Hematopoietic multipotent progenitor cell treated with erythropoietin and hydrocortisone succinate and interleukin-3 and kit ligand, for 8 days (in vitro differentiated cells): ENCODE data around the gene DENND2A.
A peak's percentile ranks its signal among the peaks of the same experiment; 100 is the strongest.
"Not testable (repeated sequence)": the region's sequence is repeated elsewhere in the genome, so short reads cannot be mapped to it uniquely, and the experiment has no call there.

ENCODE experiments used
- DNase-seq: peaks from one replicate; pipeline ENCODE4 v3.0.0-alpha.2; 2015

Gene DENND2A, protein sequence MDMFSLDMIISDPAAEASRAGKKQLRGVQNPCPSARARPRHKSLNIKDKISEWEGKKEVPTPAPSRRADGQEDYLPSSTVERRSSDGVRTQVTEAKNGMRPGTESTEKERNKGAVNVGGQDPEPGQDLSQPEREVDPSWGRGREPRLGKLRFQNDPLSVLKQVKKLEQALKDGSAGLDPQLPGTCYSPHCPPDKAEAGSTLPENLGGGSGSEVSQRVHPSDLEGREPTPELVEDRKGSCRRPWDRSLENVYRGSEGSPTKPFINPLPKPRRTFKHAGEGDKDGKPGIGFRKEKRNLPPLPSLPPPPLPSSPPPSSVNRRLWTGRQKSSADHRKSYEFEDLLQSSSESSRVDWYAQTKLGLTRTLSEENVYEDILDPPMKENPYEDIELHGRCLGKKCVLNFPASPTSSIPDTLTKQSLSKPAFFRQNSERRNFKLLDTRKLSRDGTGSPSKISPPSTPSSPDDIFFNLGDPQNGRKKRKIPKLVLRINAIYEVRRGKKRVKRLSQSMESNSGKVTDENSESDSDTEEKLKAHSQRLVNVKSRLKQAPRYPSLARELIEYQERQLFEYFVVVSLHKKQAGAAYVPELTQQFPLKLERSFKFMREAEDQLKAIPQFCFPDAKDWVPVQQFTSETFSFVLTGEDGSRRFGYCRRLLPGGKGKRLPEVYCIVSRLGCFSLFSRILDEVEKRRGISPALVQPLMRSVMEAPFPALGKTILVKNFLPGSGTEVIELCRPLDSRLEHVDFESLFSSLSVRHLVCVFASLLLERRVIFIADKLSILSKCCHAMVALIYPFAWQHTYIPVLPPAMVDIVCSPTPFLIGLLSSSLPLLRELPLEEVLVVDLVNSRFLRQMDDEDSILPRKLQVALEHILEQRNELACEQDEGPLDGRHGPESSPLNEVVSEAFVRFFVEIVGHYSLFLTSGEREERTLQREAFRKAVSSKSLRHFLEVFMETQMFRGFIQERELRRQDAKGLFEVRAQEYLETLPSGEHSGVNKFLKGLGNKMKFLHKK

DNA sequence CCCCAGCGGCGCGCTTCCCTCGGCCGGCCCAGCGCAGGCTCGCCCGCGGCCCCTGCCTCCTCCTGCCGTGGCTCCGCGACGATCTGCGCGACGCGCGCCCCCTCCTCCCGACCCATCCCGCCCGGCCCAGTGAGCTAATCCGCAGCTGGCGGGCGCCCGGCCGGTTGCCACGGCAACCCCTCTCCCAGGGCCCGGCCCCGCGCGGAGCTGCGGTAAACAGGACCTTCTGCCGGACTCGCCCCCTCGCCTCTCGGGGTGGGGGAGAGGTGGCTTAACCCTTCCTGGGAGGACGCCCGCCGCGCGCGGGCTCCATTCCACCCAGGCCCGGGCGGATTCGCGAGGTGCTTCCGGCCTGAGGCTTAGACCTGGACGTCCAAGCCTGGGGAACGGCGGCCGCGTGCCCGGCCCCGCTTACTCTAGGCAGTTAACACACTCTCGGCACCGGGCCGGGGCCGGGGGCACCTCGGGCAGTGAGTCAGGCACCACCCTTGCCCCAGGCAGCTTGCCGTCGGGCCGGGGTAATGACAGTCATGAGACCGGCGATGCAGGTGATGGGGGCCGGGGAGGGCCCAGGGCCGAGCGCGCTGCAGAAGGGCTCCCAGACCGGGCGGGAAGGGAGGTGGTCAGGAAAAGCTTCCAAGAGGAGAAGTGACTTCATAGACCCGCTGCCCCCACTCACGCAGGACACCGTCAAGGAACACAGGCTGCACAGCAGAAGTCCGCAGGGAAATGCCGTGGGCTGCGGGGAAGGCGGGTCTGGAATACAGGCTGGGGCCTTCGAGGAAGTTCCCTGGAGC is at the start of gene DENND2A:
Gene DENND2A (minus strand): TSS at position 87 of the 797 bp plus-strand sequence. CDS start 38,416 bp downstream, outside the sequence.
- DNase-seq: no peak

DNA sequence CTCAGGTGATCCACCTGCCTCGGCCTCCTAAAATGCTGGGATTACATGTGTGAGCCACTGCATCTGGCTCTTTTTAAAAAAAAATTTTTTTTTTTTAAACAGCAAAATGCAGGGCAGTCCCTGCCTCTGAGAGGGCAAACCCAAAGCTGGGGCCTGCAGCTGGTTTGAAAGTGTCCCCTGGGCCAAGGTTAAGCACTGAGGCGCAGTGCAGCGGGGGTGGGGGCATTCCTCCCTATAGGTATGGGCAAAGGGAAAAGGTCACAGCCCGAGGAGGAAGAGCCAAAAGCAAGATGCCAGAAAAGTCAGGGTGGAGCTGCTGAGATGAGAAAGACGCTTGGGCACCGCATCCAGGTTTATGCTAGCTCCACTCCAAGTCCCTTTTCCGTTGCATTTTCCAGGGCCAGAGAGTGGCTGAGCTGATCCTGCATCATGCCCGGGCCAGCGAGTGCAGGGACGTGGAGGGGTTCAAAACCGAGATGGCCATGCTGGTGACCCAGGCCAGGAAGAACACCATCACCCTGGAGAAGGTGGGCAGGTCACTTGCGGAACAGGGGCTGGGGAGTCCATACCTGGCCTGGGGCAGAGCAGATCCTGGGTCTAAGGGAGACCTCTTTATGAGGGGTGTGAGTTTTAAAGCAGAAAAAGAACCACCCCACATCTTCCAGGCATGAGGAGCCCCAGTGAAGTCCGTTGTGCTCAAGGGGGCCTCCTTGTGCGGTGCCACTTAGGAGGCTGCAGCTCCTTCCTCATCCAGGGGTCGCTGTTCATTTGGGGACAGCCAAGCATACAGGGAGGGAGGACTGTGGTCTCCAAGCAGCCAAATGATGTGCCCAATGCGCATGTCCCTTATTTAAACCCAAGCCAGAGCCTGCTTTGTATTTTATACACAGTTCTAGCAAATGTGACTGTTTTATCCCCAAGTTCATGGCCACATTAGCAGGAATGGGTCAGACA is 48.9 kb upstream of the DENND2A start:
- no peak for DNase-seq

DNA sequence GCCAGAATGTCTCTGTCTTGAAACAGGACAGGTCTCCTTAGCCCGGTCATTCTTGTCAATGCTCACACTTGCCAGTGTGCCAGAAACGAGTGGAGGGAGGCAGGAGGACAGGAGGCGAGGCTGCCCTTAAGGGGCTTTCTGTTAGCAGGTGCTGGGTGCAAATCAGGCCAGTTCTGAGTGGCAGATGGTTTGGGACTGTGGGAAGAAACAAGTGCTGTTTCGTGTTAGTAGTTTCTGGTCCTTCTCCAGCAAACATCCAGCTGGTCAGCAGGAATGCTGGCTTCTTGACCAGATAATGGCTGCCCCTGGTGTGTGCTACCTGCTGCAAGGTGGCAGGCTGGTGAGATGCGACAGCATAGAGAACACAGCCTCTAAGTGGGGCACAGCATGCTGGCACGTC is 47.7 kb upstream of the DENND2A start:
- DNase-seq: no peak

DNA sequence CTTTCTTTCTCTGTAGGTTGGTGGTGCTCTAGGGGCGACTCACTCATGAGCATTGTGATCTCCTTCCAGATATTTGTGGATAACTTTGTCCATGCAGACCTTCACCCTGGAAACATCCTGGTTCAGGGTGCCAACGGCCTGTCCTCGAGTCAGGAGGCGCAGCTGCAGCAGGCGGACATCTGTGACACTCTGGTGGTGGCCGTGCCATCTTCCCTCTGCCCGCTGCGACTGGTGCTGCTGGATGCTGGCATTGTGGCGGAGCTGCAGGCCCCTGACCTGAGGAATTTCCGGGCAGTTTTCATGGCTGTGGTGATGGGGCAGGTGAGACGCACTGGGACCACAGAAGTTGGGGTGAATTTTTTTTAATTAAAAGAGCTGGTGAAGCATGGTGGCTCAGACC is 46.3 kb upstream of the DENND2A start:
- DNase-seq: no peak

DNA sequence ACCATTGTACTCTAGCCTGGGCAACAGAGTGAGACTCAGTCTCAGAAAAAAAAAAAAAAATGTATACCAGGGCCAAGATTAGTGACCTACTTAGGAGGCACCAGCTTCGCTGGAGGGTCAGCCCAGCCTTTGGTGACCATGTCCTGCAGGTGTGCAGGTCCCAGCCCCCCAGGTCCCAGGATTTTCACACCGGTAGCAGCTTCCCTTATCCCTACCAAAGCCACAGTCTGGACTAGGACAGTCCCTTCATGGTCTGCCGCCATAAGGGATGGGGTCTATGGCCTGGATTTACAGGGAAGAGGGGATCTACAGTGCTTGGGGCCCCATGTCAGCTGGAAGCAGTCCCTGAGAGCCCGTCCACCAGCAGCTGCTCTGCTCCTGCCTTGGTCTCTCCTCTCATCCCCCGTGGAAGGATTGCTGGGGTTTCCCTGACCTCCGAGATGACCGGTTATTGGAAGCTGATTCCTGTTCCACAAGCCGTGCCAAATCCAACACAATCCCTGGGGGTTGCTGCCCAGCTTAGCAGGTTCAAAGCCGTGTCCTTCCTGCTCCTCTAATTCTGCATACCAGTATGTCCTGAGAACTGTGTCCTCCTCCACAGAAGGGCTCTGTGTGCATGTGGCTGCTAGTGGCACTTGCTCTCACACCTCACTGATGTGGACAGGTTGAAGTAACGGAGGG is 44.9 kb upstream of the DENND2A start:
- DNase-seq: no peak

DNA sequence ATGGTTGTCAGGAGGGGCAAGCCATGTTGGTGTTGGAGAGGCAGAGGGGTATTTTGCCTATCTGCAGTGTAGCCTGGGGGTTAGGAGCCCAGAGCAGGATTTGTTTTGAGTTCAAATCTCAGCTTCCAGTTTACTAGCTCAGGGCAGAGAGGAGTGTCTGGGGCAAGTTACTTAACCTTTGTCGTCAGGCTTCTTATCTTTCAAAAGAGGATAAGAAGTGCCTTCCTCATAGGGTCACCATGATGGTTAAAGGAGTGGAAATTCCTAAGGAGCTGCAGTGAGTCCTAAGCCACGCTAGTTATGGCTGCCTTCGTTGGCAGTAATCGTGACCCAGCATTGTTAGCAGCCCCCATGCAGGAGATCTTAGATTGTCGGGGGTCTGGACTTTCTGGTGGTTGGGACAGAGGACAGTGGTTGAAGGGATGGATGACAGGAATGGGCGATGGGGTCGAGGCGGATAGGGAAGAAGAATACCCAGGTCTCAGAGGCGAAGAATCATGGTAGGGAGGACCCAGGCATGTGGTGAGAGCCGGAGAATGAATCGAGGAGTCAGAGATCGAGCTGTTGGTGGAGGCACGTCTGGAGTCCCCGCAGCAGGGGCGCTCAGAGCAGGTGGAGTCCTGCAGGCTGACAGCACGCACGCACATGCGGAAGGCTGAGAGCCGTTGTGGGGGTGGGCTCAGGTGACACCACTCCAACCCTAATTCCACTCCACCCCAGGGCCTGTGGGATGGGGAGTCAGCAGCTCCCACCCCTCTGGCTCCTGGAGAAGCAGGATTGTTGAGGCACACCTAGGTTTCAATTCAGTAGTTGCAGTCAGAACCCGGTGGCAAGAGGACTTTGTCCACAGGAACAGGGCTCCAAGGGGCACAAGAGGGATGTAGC is 43.7 kb upstream of the DENND2A start:
- DNase-seq: no peak

DNA sequence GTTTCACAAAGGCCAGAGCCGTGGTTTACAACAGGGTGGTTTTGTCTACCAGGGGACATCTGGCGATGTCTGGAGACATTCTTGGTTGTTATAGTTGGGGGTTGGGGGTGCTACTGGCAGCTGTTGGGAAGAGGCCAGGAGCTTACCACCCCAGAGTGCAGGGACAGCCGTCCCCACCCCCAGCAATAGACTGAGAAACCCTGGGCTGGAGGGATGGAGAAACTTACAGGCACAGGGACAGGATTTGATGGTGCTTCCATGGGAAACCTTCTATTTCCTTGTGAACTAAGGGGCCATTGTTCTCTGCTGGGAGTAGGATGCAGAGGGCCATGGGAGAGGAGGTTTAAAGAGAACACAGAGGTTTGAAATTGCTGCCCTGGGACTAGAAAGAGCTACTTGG is 43.0 kb upstream of the DENND2A start:
- no peak for DNase-seq

DNA sequence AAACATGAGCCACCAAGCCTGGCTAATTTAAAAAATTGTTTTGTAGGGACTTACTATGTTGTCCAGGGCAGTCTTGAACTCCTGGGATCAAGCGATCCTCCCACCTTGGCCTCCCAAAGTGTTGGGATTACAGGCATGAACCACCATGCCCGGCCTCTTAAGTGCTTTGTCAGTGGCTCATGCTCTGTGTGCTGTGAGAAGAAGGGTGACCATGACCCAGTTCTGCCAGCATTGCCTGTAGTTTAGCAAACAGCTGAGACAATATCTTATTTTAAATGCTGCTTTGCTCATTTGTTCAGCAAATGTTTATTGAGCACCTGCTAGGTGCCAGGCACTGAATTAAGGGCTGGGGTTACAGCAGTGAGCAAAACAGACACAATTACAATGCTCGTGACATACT is 41.2 kb upstream of the DENND2A start:
- DNase-seq: no peak

DNA sequence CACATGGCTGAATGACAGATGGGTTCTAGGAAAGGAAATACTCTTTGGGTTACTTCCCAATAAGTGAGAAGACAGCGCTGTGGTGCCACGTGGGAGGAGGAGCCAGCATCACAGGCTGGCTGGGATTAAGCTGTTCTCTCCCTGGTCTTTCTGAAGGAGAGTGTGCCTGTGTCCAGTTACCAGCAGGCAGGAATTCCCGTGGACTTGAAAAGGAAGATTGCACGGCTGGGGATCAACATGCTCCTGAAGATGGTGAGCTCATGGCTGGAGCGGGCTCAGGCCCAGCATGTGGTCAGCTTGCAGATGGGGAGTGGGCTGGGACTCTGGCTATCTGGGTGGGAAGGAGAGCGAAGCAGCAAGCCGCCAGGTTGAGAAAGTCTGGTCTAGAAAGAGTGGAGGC is 40.3 kb upstream of the DENND2A start:
- DNase-seq: no peak

DNA sequence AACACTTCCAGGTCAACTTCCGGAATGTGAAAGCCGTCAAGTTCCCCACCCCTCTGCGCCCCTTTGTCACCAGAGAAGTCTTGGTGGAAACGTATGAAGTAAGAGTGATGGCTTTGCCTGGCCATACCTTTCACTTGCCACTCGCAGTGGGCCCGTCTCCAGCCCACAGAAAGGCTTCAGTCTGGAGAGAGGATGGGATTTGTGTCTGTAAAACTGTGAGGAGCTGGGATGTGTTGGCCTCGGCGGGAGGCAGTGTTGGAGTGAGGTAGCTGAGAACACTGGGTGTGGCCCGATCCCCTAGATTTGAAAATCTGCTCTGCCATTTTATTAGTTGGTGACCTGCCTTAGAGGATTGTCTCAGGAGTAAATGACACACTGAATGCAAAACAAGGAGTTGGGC is 38.6 kb upstream of the DENND2A start:
- DNase-seq: no peak

DNA sequence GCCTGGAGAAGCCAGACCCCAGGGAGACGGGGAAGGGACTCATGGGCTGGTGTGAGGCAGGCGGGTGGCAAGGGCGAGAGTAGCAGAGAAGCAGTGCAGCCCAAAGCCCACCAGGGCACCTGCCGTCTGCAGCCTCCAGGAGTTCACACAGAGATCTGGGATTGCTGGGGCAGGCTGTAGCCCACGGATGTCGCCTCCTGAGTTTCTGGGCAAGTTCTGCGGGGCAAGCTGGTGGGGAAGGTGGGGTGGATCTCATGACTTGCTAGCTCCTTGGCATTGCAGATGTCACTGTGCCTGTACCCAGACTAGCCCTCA is 38.2 kb upstream of the DENND2A start:
- DNase-seq: no peak

DNA sequence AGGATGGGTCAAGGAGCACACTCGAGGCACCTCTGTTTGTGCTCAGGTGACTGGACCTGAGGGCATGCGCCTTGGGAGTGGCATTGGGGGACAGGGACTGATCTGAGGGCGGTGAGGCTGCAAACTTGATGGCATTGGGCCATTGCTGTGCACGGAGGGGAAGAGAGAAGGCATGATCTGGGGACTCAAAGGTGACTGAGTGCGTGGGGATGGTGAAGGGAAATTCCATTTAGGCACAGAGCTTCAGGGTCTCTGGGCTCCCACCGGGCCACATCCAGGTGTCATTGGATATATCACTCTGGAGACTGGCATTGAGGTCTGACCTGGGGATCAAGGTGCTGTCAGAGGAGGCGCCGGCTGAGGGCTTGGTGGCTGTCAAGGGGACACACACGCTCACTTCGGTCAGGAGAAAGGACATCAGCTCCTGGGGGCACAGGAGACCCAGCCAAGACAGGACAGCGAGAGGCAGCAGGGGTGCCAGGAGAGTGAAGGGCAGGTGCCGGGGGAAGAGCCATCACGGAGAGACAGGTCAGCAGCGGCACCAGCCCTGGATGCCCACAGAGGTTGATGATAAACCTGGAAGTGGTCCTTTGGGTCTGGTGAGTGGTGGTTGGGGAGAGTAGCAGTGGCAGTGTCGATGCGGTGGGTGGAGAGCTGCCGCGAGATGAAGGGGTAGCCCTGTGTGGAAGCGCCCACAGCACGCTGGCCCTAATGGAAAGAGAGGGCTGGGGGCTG is 37.6 kb upstream of the DENND2A start:
- DNase-seq: no peak

DNA sequence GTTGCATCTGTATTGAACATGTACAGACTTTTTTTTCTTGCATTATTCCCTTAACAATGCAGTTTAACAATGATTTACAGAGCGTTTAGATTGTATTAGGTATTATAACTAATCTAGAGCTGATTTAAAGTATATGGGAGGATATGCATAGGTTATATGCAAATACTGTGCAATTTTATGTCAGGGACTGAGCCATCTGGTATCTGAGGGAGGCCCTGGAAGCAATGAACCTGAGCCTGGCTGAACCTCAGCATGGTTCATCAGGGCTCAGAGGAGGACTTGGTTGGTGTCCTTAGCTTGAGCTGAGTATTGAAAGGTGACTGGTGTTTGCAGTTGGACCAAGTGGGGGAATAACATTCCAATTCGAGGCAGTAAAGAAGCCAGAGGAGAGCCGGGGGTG is 36.9 kb upstream of the DENND2A start:
- no peak for DNase-seq

DNA sequence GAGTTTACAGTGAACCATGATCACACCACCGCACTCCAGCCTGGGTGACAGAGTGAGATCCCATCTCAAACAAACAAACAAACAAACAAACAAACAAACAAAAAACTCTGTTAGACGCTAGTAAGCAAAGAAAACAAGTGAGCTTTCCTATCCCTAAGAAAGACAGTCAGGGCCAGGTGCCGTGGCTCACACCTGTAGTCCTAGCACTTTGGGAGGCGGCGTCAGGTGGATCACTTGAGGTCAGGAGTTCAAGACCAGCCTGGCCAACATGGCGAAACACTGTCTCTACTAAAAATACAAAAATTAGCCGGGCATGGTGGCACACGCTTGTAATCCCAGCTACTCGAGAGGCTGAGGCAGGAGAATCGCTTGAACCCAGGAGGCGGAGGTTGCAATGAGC is 36.3 kb upstream of the DENND2A start:
- DNase-seq: not testable (repeated sequence)

DNA sequence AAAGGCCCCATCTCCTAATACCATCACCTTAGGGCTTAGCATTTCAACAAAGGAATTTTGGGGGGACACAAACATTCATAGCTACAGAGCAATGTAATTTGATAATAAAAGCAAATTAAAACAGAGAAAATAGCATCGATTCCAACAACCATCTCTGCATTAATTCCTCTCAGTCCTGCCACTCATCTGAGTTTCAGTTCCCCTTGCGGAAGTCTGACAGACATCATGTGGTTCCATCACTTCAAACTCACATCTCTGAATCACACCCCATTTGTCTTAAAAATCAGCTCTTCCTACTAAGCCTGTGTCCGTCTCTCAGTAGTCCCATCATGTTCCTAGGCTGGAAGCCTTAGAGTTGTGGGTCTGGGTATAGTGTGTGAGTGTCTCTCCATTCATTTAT is 35.7 kb upstream of the DENND2A start:
- DNase-seq: no peak

DNA sequence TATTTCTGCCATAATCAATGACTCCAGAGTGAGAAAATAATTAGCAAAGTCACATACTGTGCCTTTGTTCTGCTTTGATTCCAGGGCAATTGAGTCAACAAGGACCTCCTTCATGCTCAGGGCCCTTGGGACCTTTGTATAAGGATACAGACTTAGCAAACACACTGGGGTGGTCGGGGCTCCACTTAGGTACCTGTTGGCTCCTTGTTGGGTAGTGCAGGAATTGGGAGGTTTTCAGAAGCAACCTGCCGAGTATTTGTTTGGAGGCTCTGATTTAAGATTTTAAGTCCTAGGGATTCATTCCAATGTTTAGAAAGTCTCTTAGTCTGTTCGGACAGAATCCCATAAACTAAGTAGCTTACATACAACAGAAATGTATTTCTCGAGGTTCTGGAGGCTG is 35.1 kb upstream of the DENND2A start:
- DNase-seq: no peak

DNA sequence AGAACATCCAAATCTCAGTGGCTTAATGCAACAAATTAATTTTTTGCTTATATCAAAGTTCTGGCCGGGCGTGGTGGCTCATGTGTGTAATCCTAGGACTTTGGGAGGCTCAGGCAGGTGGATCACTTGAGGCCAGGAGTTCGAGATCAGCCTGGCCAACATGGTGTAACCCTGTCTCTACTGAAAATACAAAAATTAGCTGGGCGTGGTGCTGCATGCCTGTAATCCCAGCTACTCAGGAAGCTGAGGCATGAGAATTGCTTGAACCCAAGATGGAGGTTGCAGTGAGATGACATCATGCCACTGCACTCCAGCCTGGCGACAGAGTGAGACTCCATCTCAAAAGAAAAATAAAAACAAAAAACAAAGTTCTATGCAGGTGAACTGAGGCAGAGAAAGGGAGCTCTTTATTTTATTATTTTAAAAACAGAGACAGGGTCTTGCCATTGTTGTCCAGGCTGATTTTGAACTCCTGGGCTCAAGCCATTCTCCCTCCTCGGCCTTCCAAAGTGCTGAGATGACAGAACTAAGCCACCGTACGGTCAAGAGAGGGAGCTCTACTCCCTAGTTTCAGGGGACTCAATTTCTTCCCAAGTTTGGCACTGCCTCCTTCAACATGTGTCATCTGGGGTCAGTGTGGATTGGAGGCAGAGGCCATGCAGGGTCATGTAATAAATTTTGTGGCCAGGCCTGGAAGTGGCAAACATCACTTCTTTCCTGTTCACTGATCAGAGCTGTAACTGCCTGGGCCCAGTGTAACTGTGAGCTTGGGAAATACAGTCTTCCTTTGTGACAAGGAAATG is 34.5 kb upstream of the DENND2A start:
- DNase-seq: peak; percentile 71

DNA sequence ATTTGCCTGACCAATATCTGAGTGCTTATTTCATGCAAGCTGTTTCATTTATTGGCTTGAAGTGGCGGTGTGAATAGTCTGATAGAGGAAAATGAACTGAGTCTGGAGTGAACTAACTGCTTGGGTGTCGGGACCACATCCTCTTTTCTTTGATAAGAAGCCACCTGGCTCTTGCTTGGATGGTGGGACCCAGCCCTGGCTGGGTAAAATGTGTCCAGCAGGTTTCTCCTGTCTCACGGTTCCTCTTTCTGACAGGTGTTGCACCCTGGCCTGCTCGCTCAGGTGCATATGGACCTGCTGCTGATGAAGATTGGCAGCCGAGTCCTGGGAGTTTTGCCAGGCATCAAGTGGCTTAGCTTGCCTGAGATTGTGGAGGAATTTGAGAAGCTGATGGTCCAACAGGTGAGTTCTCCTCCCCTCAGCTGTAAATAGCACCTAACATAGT is 33.8 kb upstream of the DENND2A start:
- no peak for DNase-seq

DNA sequence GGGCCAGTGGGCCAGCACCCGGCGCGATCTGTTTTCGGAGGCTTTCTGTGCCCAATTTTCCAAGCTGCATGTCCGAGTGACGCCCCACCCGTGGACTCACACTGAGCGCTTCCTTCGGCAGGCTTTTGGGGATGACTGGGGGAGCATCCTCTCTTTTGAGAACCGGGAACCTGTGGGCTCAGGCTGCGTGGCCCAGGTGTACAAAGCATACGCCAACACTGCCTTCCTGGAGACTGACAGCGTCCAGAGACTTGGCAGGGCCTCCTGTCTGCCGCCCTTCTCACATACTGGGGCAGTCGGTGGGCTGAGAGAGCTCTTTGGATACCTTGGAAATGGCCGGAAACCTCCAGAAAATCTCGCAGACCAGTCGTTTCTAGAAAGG is 33.2 kb upstream of the DENND2A start:
- DNase-seq: no peak
